ENCODE measurements around the gene IDH3G.

IDH3G gene

GRCh38 chrX:153814591-153815315, 20.6 kb upstream of the IDH3G start:
- no peak for DNase-seq

GRCh38 chrX:153813161-153813560, 19.0 kb upstream of the IDH3G start:
- DNase-seq = no peak

- DNase-seq = no peak
These were observed 18.0 kb upstream of the IDH3G start for GRCh38 chrX:153812220-153812619.

GRCh38 chrX:153807976-153808375, 13.8 kb upstream of the IDH3G start:
- no peak for DNase-seq

GRCh38 chrX:153806999-153807575, 12.9 kb upstream of the IDH3G start:
- no peak for DNase-seq

GRCh38 chrX:153805436-153805835, 11.3 kb upstream of the IDH3G start:
- DNase-seq = no peak

GRCh38 chrX:153804621-153805020, 10.4 kb upstream of the IDH3G start:
- no peak for DNase-seq

- no peak for DNase-seq
These were observed 10.0 kb upstream of the IDH3G start for GRCh38 chrX:153804100-153804595.

- DNase-seq = no peak
These were observed 9.3 kb upstream of the IDH3G start for GRCh38 chrX:153803211-153804099.

- DNase-seq = no peak
These were observed 8.4 kb upstream of the IDH3G start for GRCh38 chrX:153802513-153803045.

GRCh38 chrX:153801669-153802068, 7.5 kb upstream of the IDH3G start:
- no peak for DNase-seq

- DNase-seq = no peak
These were observed 6.6 kb upstream of the IDH3G start for GRCh38 chrX:153800746-153801145.

GRCh38 chrX:153800177-153800722, 6.1 kb upstream of the IDH3G start:
- DNase-seq = no peak

GRCh38 chrX:153799326-153799725, 5.2 kb upstream of the IDH3G start:
- no peak for DNase-seq

GRCh38 chrX:153797415-153798015, 3.3 kb upstream of the IDH3G start:
- DNase-seq = no peak

GRCh38 chrX:153794897-153795816, 982 bp upstream of the IDH3G start:
- no peak for DNase-seq

- DNase-seq = no peak
These were observed 884 bp downstream of the IDH3G start for GRCh38 chrX:153793291-153793690.

- no peak for DNase-seq
These were observed 1.8 kb downstream of the IDH3G start for GRCh38 chrX:153792368-153792767.

GRCh38 chrX:153791104-153791852, 2.9 kb downstream of the IDH3G start:
- no peak for DNase-seq

GRCh38 chrX:153789654-153790053, 4.5 kb downstream of the IDH3G start:
- no peak for DNase-seq

GRCh38 chrX:153786669-153787068, 7.5 kb downstream of the IDH3G start:
- DNase-seq = no peak

Measured in cortex of kidney (tissue), 1 donor.